IPS-NIHi7 (cell line): ENCODE results near the gene NUCB2.
"Not testable (repeated sequence)": the region's sequence is repeated elsewhere in the genome, so short reads cannot be mapped to it uniquely, and the experiment has no call there.

Experiments
- DNase-seq: peaks from one replicate; pipeline ENCODE4 v3.0.0; 2012; ENCODE audit warnings: mixed read lengths; ENCODE audit errors: extremely low spot score

Gene NUCB2

DNA sequence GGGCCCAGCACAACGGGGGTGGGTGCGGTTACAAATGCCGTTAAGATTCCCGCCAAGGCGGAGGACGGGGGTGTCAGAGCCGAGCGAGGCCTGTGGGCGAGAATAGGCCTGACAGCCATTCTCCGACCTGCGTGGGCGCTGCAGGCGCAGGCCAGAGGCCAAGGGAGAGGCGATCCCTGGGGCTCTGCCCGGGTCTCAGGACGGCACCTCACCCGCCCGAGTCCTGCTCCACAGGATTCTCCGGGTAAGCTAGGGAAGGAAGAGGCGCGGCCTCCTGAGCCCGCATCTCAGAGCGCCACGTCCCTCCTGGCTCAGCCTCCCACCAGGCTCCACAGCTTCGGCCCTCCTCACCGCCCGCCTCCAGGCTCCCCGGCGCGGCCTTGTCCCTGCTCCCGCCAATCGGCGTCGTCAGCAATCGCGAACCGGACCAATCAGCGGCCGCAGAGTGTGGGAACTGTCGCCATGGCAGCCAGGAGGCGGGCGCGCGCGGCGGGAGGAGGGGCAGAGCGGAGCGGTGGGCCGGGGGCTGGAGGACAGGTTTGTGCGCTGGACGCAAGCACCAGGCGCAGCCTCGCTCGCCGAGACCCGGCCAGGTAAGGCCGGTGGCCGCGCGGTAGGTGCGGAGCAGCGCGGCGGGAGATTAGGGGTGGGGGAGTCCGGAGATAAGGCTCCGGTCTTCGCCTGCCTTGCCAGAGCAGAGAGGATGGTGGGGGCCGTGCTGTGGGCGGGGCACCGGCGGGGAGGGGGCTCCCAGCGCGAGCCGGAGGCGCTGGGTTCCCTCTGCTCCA lies at the start of gene NUCB2:
NUCB2 (plus strand) TSS at position 504 of the 788 bp plus-strand sequence. CDS start 18,585 bp downstream, outside the sequence.
- DNase-seq, result peak; percentile 98

DNA sequence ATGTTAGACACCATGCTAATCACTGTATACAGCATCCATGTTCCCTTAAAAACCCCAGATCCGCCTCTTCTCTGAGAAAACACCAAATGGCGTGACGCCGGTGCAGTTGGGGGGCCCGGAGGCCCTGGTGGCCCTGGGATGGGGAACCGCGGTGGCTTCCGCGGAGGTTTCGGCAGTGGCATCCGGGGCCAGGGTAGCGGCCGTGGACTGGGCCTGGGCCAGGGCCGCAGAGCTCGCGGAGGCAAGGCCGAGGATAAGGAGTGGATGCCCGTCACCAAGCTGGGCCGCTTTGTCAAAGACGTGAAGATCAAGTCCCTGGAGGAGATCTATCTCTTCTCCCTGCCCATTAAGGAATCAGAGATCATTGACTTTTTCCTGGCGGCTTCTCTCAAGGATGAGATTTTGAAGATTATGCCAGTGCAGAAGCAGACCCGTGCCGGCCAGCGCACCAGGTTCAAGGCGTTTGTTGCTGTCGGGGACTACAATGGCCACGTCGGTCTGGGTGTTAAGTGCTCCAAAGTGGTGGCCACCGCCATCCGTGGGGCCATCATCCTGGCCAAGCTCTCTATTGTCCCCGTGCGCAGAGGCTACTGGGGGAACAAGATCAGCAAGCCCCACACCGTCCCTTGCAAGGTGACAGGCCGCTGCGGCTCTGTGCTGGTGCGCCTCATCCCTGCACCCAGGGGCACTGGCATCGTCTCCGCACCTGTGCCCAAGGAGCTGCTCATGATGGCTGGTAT lies 48.2 kb upstream of the NUCB2 start:
- DNase-seq, result not testable (repeated sequence)

DNA sequence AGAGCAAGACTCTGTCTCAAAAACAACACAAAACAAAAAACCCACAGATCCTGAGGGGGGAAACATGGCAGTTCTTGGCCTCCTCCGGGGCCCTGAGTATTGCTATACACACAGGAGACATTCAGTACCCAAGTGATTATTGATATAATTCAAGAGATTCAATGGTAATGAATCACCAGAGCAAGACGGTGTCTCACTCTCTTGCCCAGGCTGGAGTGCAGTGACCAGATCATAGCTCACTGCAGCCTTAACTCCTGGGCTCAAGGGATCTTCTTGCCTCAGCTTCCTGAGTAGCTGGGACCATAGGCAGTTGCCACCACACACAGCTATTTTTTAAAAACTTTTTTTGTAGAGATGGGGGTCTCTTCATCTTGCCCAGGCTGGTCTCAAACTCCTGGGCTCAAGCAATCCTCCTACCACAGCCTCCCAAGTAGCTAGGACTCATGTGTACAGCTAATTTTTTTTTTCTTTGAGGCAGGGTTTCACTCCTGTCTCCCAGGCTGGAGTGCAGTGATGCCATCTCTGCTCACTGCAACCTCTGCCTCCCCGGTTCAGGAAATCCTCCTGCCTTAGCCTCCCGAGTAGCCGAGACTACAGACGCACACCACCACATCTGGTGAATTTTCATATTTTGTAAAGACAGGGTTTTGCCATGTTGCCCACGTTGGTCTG lies 46.9 kb upstream of the NUCB2 start:
- DNase-seq, result no peak

DNA sequence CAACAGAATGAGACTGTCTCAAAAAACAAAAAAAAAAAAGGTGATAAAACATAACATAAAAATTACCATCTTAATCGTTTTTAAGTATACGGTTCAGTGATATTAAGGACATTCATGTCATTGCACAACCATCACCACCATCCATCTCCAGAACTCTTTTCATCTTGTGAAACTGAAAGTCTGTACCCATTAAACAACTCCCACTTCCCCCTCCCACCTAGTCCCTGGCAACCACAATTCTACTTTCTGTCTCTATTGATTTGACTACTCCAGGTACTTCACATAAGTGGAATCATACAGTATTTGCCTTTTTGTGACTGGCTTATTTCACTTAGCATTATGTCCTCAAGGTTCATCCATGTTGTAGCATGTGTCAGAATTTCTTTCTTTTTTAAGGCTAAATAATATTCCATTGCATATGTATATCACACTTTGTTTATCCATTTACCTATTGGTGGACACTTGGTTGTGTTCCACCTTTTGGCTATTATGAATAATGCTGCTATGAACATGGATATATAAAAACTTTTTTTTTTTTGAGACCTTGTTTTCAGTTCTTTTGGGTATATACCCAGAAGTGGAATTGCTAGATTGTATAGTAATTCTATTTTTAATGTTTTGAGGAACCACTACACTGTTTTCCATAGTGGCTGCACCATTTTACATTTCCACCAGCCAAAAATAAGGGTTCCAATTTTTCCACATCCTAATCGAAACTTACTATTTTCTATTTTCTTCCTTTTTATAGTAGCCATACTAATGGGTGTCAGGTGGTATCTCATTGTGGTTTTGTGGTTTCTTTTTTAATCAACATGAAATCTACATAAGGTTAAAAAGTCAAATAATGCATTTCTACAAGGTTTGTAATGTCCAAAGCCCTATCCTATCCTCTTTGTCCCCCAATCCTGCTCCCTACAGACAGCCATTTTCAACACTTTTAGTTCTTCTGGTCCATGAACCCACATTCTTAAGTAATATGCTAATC lies 45.4 kb upstream of the NUCB2 start:
- no peak for DNase-seq

DNA sequence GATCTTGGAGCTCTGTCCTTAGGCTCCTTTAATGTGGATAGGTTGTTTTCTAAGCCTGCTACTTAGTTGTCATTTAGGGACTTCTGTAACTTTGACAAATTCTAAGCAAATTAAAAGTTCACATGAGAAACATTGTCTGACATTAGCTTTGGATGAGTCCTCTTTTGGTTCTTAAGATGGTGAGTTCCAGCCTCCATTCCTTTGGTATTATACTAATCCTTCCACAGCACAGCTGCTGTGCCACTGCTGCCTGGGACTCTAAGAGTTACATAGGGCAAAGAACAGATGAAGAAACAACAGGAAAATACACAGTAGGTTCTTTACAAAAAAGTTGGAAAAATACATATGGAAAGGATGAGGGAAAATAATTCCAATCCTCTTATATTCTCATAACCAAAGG lies 43.4 kb upstream of the NUCB2 start:
- no peak for DNase-seq

- no peak for DNase-seq
Observed at GRCh38 chr11:17238377-17238776, 38.2 kb upstream of the NUCB2 start.

DNA sequence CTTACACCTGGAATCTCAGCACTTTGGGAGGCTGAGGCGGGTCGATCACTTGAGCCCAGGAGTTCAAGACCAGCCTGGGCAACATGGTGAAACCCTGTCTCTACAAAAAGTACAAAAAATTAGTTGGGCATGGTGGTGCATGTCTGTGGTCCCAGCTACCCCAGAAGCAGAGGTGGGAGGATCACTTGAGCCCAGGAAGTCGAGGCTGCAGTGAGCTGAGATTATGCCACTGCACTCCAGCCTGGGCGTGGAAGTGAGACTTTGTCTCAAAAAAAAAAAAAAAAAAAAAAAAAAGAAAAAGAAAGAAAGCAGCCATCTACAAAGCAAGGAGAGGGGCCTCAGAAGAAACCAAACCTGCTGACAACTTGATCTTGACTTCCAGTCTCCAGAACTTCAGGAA lies 36.6 kb upstream of the NUCB2 start:
- DNase-seq, result not testable (repeated sequence)

DNA sequence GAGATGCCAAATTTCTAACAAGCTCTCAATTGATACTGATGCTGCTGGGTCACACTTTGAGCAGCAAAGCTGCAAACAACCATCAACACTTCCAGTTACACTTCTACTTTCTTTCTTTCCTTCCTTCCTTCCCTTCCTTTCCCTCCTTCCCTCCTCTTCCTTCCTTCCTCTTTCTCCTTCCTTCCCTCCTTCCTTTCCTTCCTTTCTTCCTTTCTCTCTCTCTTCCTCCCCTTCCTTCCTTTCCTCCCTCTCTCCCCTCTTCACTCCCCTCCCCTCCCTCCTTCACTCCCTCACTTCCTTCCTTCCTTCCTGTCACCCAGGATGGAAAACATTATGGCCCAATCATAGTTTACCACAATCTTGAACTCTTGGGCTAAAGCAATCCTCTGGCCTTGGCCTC lies 35.8 kb upstream of the NUCB2 start:
- DNase-seq, result no peak

GRCh38 chr11:17242954-17243353 lies 33.6 kb upstream of the NUCB2 start:
- not testable (repeated sequence) for DNase-seq

DNA sequence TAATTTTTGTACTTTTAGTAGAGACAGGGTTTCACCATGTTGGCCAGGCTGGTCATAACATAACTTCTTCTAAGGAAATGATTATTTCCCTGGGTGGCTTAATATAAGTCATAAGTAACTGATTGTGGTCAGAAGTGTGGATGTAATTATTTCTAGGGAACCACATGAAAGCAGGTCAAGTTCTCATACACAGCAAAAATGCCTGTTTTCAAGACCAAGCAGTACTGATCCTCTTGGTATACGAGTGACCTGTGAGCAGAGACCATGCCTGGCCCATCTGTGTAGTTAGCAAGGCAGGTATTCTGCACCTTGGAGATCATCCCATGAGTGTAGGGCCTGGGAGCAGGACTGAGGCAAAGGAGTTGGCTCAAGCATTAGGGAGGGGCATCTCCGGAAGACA lies 32.5 kb upstream of the NUCB2 start:
- no peak for DNase-seq

GRCh38 chr11:17250561-17251350 lies 25.8 kb upstream of the NUCB2 start:
- no peak for DNase-seq

DNA sequence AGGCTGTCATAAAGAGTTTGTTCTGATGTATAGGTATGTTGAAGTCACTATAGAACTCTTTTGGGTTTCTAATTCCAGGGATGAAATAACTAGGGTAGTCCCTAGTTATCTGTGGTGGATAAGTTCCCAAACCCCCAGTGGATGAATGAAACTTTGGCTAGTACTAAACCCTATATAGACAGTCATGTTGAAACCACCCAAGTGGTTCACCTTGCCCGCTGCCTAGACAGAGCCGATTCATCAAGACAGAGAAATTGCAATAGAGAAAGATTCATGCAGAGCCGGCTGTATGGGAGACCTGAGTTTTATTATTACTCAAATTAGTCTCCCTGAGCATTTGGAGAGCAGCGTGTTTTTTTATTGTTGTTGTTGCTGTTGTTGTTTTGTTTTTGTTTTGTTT lies 23.8 kb upstream of the NUCB2 start:
- DNase-seq, result no peak

GRCh38 chr11:17256512-17256911 lies 20.0 kb upstream of the NUCB2 start:
- no peak for DNase-seq

DNA sequence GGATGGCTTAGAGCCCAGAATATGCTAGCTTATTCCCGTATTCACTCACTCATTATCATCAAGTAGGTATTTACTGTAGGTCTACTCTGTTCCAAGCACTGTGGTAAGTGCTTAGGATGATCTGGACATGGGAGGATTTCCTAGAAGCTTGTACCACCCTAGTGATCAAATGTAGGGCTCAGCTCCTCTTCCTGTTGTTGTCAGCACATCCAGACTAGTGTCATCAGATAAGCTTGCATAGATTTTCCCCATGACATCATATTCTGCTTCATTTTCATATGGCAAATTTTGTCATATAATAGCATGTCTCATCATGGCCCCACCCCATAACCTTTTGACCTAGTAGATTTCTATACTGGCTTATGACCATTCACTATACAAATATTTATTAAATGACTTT lies 19.3 kb upstream of the NUCB2 start:
- no peak for DNase-seq

DNA sequence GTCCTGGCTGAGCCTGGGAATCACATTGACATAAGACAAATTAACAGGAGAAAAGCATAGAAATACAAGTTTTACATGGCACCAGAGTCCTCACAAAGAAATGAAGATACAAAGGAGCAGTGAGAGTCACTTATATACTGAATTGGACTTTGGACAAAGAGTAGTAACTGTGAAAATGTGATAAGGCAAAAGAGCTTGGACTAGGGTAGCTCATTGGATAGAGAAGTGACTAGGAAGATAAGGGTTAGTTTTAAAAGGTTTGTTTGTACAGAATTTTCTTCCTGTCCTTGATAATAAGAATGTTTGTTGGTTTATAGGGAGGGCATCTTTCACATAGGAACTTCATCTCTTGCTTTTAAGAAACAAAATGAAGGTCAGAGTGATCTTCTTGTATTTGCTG lies 17.9 kb upstream of the NUCB2 start:
- no peak for DNase-seq

DNA sequence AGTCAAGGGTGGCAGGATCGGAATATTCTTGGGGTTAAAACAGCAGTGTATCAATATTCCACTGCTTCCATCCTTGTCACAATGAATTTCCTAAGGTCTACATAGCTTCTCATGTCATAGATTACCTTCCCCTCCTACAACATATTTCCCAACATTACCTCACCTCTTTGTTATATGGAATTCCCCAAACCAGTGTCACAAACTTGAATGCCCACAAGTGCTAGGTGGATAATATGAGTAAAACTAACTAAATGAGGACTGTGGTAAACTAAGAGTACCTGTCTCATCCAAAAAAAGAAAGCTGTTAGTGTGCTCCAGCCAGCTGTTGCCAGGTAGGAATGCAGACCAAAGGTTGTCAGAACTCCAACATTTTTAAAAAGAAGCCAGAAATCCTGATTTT lies 17.0 kb upstream of the NUCB2 start:
- no peak for DNase-seq

DNA sequence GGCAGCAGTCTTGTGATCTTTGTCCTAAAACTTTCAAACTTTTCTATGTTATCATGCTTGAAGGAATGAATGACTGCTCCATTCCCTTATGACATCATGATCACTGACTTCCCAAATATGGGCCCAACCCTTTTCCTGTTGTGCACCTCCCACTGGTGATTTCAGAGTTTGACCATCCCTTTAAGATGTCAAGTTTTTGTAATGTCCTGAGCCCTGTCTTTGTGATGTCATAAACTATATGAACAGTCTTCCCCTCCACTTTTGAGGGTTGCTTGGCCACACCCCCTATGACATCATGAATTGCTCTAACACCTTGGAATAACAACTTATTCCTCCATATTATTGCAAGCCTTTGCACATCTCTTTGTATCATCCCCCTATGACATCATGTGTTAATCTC lies 16.5 kb upstream of the NUCB2 start:
- DNase-seq, result no peak

GRCh38 chr11:17263769-17264168 lies 12.8 kb upstream of the NUCB2 start:
- DNase-seq, result no peak

DNA sequence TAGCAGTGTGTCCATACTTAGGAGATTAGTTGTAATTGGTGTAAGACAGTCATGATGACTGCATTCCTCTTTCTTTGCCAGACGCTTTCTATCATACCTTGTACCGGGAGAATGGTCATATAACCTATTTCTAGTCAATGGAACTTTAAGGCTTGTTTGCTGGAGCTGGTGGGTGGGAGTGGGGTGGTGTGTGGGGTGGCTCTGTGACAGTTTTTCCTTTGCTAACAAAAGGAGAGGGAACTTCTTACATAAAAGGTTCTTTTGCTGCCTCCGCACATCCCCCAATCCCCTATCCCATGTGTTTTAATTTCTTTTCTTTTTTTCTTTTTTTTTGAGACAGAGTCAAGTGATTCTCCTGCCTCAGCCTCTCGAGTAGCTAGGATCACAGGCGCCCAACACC lies 9.8 kb upstream of the NUCB2 start:
- no peak for DNase-seq

DNA sequence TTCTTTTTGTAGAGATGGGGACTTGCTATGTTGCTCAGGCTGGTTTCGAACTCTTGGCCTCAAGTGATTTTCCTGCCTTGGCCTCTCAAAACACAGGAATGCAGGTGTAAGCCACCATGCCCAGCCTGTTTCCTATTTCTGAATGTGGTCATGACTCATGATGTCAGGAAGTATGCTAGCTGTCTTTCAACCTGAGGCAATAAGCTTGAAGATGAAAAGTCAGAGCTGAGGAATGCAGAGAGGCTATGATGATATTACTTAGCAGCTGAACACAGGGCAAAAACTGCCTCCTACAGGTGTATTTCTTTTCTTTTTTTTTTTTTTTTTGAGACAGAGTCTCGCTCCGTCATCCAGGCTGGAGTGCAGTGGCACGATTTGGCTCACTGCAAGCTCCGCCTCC lies 9.0 kb upstream of the NUCB2 start:
- DNase-seq, result no peak

DNA sequence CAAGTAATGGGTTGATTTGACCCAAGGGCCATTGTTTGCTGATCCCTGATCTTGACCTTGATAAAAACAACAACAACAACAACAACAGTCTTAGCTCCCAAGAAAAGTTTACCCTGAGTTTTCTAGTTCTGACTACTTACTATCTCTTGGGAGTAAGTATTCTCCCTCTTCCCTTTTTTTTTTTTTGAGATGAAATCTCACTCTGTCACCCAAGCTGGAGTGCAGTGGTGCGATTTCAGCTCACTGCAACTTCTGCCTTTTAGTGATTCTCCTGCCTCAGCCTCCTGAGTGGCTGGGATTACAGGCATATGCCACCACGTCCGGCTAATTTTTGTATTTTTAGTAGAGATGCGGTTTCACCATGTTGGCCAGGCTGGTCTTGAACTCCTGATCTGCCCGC lies 8.0 kb upstream of the NUCB2 start:
- not testable (repeated sequence) for DNase-seq
